MG63 (cell line): ENCODE results near the gene CNOT11. TPM values are rescaled to one million over a fixed set of nuclear protein-coding genes. Genes with fewer than 3 reads are reported as not detected.

Experiments used
- DNase-seq: peaks from one replicate; pipeline ENCODE4 v3.0.0-alpha.2; 2020
- H3K27me3 ChIP-seq: fragments of 250-450 bp; sonication (Bioruptor Pico); 2 replicates; pipeline ENCODE4 v1.5.1; 2020; ENCODE audit warnings: mild to moderate bottlenecking, moderate library complexity
- H3K36me3 ChIP-seq: fragments of 250-450 bp; sonication (Bioruptor Pico); 2 replicates; pipeline ENCODE4 v1.5.1; 2020; ENCODE audit warnings: mild to moderate bottlenecking, moderate library complexity
- H3K4me3 ChIP-seq: fragments of 250-450 bp; sonication (Bioruptor Pico); 2 replicates; pipeline ENCODE4 v1.5.1; 2020; ENCODE audit warnings: mild to moderate bottlenecking, moderate library complexity
- H3K9me3 ChIP-seq: fragments of 250-450 bp; sonication (Bioruptor Pico); 2 replicates; pipeline ENCODE4 v1.5.1; 2020; ENCODE audit warnings: mild to moderate bottlenecking, moderate library complexity
- total RNA-seq: library from RNA; depleted of rRNA; stranded (reverse); fragments of >200 nt; shearing (Covaris generic); gene quantifications from 2 replicates; pipeline ENCODE4 v1.2.3, GENCODE V29; 2014; ENCODE audit warnings: low replicate concordance

Gene CNOT11
- total RNA-seq, 1 experiment from 2014 or later: 52.6 TPM

GRCh38 chr2:101264360-101264939, 11.8 kb downstream of the CNOT11 start:
- no peak for DNase-seq
- H3K4me3 ChIP-seq: no peak overlapping the region
- no peaks in the 10 kb centered on the region for H3K9me3 ChIP-seq
- peaks cover 53% of the 10 kb centered on the region for H3K36me3 ChIP-seq
- no peaks in the 10 kb centered on the region for H3K27me3 ChIP-seq

- H3K9me3 ChIP-seq: no peaks in the 10 kb centered on the region
- H3K27me3 ChIP-seq: no peaks in the 10 kb centered on the region
- DNase-seq: no peak
- H3K36me3 ChIP-seq: peaks cover 68% of the 10 kb centered on the region
- no peak overlapping the region for H3K4me3 ChIP-seq
Measured at GRCh38 chr2:101265893-101266499, 13.3 kb downstream of the CNOT11 start.

- Histone ChIP-seq H3K36me3 (peaks cover 76% of the 10 kb centered on the region), H3K4me3 (no peak overlapping the region), H3K9me3 (no peaks in the 10 kb centered on the region), H3K27me3 (no peaks in the 10 kb centered on the region)
- no peak for DNase-seq
Measured at GRCh38 chr2:101267671-101268656, 15.3 kb downstream of the CNOT11 start.

DNA sequence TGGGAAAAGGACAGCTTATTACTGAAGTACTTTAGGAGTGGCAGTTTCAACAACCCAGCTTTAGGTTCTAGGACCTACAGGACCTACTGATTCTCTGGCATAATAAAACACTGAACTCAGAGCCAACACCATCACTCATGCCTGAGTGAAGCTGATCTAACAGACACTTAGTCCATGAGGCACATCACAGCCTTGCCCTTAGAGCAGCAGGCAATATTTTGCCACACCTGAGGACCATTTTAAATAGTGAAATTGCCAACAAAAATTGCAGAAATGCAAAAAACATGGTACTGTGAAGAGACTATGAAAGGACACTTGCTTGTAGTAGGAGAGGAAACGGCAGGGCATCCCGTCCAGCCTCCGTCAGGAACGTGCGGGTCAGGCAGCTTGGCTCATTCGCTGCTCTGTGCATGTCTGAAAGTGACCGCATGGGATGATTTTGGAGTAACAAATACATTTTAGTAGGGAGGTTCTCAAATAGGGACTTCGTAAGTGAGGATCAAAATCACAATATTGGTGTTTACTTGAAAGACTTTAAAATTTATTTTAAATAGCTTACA, 18.1 kb downstream of the CNOT11 start:
- H3K4me3 ChIP-seq: no peak overlapping the region
- H3K27me3 ChIP-seq: no peaks in the 10 kb centered on the region
- H3K36me3 ChIP-seq: peaks cover 73% of the 10 kb centered on the region
- H3K9me3 ChIP-seq: no peaks in the 10 kb centered on the region
- no peak for DNase-seq

DNA sequence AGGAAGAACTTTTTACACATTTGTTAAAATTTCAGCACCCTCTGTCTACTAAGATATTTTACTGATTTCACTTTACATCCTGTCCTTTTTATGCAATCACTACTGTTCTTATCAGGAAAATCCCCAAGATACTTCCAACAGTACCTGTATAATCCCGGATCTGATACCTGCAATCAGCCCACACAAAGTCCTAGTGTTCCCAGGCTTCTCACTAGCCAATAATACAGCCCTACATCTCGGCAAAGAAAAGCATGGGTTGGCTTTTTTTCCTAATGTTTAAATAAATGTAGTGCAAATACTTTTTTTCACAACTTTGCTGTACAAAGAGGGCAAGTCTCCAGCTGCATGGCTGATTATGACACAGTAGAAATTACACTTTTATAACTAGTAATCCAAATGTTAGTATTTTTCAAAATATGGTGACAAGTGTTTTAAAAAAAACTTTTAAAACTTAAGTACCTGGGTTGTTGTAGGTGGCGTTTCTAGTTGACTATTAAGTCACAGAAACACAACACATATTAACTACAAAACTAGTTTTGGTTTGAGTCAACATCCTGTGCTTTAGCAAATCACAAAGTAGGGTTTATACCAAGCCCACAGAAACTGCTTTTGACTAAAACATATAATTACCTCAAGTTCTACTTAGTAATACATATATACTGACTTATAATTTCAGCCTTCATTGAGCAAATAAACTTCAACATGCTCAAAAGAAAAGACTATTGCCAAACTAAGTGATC, 19.5 kb downstream of the CNOT11 start:
- no peaks in the 10 kb centered on the region for H3K27me3 ChIP-seq
- no peak for DNase-seq

DNA sequence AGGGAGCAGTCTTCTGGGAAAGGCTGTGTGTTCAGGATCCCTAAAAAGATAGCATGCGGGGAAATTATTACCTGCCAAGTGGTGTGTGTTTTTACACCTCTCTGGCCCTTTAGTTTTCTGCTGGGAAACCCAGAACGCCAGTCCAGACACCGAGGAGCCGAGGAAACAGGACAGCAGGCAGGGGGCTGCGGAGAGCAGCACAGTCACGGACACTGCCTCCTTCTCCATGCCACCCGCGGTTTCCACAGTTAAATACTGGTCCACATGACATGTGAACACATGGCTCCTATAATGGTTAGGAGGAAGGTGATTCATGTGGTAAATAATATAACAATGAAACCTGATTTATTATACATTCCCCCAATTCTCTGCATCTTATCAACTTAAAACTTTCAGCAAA, 20.4 kb downstream of the CNOT11 start:
- Histone ChIP-seq H3K27me3 (no peaks in the 10 kb centered on the region), H3K36me3 (peaks cover 62% of the 10 kb centered on the region), H3K4me3 (no peak overlapping the region), H3K9me3 (no peaks in the 10 kb centered on the region)
- no peak for DNase-seq

More for the DNA sequence above, 19.5 kb downstream of the CNOT11 start:
- Histone ChIP-seq H3K4me3 (no peak overlapping the region), H3K9me3 (no peaks in the 10 kb centered on the region), H3K36me3 (peaks cover 70% of the 10 kb centered on the region)

- H3K36me3 ChIP-seq: peaks cover 53% of the 10 kb centered on the region
- no peak for DNase-seq
- H3K4me3 ChIP-seq: no peak overlapping the region
- no peaks in the 10 kb centered on the region for H3K9me3 ChIP-seq
- no peaks in the 10 kb centered on the region for H3K27me3 ChIP-seq
Measured at GRCh38 chr2:101274142-101274541, 21.5 kb downstream of the CNOT11 start.

GRCh38 chr2:101277111-101277510, 24.4 kb downstream of the CNOT11 start:
- H3K9me3 ChIP-seq: no peaks in the 10 kb centered on the region
- peaks cover 42% of the 10 kb centered on the region for H3K36me3 ChIP-seq
- H3K27me3 ChIP-seq: no peaks in the 10 kb centered on the region
- no peak for DNase-seq
- H3K4me3 ChIP-seq: no peak overlapping the region

- no peak overlapping the region for H3K4me3 ChIP-seq
- H3K9me3 ChIP-seq: no peaks in the 10 kb centered on the region
- peaks cover 44% of the 10 kb centered on the region for H3K36me3 ChIP-seq
- DNase-seq: no peak
- H3K27me3 ChIP-seq: no peaks in the 10 kb centered on the region
Measured at GRCh38 chr2:101278925-101279324, 26.2 kb downstream of the CNOT11 start.

DNA sequence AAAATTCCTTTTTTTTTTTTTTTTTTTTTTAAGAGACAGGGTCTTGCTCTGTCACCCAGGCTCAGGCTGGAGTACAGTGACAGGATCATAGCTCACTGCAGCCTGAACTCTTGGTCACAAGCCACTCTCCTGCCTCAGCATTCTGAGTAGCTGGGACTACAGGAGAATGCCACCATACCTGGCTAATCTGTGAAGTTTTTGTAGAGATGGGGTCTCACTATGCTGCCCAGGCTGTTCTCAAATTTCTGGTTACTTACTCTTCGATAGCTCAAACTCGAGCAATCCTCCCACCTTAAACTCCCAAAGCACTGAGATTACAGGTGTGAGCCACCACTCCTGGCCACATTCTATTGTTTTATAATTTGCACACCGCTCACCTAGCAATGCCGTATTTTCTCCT, 28.8 kb downstream of the CNOT11 start:
- no peaks in the 10 kb centered on the region for H3K9me3 ChIP-seq
- H3K27me3 ChIP-seq: no peaks in the 10 kb centered on the region
- H3K4me3 ChIP-seq: no peak overlapping the region
- DNase-seq: no peak
- H3K36me3 ChIP-seq: peaks cover 53% of the 10 kb centered on the region

GRCh38 chr2:101282980-101283379, 30.3 kb downstream of the CNOT11 start:
- H3K36me3 ChIP-seq: peaks cover 66% of the 10 kb centered on the region
- DNase-seq: no peak

DNA sequence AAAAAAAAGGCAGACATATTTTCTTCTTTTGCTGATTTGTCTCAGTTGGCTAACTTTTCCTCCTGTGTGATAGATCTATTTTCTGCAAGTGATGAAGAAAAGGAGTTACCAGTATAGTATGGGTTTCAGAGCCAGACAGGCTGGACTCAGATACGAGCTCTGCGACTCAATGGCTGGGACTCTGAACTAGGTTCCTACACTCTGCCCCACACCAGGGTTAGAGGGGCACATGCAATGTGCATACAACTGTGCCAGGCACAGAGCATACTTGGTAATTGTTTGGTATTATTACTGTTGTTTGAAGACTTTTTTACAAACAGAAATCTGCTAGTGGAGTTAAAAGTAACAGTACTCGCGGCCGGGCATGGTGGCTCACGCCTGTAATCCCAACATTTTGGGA, 34.0 kb downstream of the CNOT11 start:
- Histone ChIP-seq H3K27me3 (no peaks in the 10 kb centered on the region), H3K36me3 (peaks cover 76% of the 10 kb centered on the region), H3K9me3 (no peaks in the 10 kb centered on the region), H3K4me3 (no peak overlapping the region)
- DNase-seq: no peak

More at GRCh38 chr2:101282980-101283379, 30.3 kb downstream of the CNOT11 start:
- H3K9me3 ChIP-seq: no peaks in the 10 kb centered on the region
- no peaks in the 10 kb centered on the region for H3K27me3 ChIP-seq
- no peak overlapping the region for H3K4me3 ChIP-seq

- DNase-seq: no peak
- Histone ChIP-seq H3K36me3 (peaks cover 74% of the 10 kb centered on the region), H3K4me3 (no peak overlapping the region), H3K27me3 (no peaks in the 10 kb centered on the region), H3K9me3 (no peaks in the 10 kb centered on the region)
Measured at GRCh38 chr2:101287303-101287702, 34.6 kb downstream of the CNOT11 start.

GRCh38 chr2:101290711-101291110, 38.0 kb downstream of the CNOT11 start:
- Histone ChIP-seq H3K36me3 (peaks cover 65% of the 10 kb centered on the region), H3K4me3 (no peak overlapping the region), H3K27me3 (no peaks in the 10 kb centered on the region), H3K9me3 (no peaks in the 10 kb centered on the region)
- no peak for DNase-seq

DNA sequence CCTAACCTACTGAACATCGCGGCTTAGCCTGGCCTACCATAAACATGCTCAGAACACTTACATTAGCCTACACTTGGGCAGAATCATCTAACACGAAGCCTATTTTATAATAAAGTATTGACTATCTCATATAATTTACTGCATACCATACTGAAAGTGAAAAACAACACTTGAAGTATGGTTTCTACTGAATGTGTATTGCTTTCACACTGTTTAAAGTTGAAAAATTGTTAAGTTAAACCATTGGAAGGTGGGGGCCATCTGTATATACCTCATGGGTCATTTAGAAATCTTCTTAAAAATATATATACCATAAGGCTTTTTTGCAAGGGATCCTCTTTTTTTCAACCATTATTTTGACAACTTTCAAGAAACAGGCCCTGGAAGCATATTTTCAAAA, 39.3 kb downstream of the CNOT11 start:
- Histone ChIP-seq H3K36me3 (peaks cover 52% of the 10 kb centered on the region), H3K4me3 (no peak overlapping the region), H3K9me3 (no peaks in the 10 kb centered on the region), H3K27me3 (no peaks in the 10 kb centered on the region)
- no peak for DNase-seq

DNA sequence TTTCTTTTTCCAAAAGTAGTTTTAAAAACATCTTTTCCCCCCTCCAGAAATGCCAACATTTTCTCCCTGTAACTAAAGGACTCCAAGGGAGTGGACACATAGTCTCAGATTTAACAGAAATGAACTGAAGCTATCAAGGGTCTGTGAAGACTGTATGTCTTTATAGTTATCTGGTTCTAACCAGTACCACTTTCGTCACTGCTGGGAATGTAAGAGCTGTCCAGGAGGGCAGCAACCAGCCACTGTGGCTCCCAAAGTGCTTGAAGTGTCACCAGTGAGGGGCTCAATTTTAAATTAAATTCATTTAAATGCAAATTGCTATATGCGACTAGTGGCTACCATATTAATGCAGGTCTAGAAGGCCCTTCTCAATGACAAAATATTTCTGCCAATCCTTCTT, 40.9 kb downstream of the CNOT11 start:
- DNase-seq: no peak
- H3K27me3 ChIP-seq: no peaks in the 10 kb centered on the region
- H3K4me3 ChIP-seq: no peak overlapping the region
- no peaks in the 10 kb centered on the region for H3K9me3 ChIP-seq
- H3K36me3 ChIP-seq: peaks cover 39% of the 10 kb centered on the region
